ENCODE data around the gene PLA2G6. TPM values are rescaled to one million over a fixed set of nuclear protein-coding genes. Genes with fewer than 3 reads are reported as not detected.
"Not testable (repeated sequence)": the region's sequence is repeated elsewhere in the genome, so short reads cannot be mapped to it uniquely, and the experiment has no call there.

Gene PLA2G6
- total and polyA plus RNA-seq, 2 of the 8 experiments (the other 6 are each of a cell fraction or from before 2014, with no cell fraction given): 13.2 to 21.0 TPM

DNA sequence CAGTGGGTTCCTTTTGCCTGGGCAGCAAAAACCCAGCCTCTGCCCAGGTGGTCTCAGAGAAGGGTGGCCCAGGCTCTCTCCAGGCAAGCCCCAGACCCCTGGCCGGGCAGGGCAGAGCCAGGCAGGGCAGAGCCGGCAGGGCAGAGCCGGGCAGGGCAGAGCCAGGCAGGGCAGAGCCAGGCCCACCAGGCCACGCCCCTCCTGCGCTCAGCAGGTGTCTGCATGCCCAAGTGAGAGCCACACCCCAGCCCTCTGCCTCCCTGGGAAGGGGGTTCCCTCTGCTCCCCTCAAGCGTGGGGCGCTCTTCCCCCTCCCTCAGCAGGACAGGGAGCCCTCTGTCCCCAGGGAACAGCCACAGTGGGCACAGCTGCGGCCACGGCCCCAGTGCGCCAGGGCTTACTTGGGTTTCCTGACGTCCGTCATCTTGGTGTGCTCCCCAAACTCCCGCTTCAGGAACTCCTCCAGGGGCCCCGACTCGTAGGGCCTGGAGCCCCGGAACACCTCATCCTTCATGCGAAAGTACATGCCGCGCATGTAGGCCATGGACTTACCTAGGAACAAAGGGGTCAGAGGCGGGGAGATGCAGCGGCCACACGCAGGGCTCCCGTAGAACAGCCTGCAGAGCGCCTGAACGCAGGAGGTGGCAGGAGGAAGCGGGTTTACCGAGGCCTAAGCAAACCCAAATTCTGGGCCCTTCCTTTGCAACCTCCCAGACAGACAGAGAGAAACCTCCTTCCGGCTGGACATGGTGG lies 61.1 kb downstream of the PLA2G6 start (continued):
- TF ChIP-seq JUND (IDR thresholded peaks at IDR 0.05; ENCODE audit: low read length) (no peak), RAD21 (IDR thresholded peaks at IDR 0.05 in 1 of 2, conservative IDR thresholded peaks at IDR 0.05 in 1 of 2; ENCODE audit: low read depth in 2 of 2, low read length in 2 of 2) (no peak), KDM5A (IDR thresholded peaks at IDR 0.05; ENCODE audit: low read length) (no peak), NANOG (IDR thresholded peaks at IDR 0.05; ENCODE audit: insufficient read depth, low read depth, low read length, poor library complexity, severe bottlenecking) (no peak), NRF1 (IDR thresholded peaks at IDR 0.05; ENCODE audit: low read depth, low read length) (no peak)

DNA sequence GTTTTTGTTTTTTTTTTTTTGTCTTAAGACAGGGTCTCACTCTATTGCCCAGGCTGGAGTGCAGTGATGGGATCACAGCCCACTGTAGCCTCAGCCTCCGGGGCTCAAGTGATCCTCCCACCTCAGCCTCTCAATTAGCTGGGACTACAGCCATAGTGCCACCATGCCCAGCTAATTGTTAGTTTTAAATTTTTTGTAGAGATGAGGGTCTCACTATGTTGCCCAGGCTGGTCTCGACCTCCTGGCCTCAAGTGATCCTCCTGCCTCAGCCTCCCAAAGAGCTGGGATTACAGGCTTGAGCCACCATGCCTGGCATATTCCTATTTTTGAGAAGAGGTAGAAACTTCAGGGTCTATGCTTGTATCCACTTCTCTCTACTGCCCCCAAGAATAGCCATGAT lies 62.9 kb downstream of the PLA2G6 start:
- H2AFZ ChIP-seq (ENCODE audit: low read length); H2BK12ac ChIP-seq (ENCODE audit: low read depth, low read length); H3K79me1 ChIP-seq (ENCODE audit: low read depth, low read length); H3K23me2 ChIP-seq (ENCODE audit: low read depth, low read length); H4K20me1 ChIP-seq (replicated peaks in 1 of 2; ENCODE audit: control insufficient read depth in 1 of 2, insufficient read depth in 2 of 2, low read length in 2 of 2); H3K36me3 ChIP-seq (ENCODE audit: control insufficient read depth in 2 of 4, insufficient read depth in 4 of 4, low read length in 3 of 4); H3K4me1 ChIP-seq (replicated peaks in 1 of 4; ENCODE audit: control insufficient read depth in 3 of 4, insufficient read depth in 4 of 4, low read length in 3 of 4); FAIRE-seq; H2BK120ac ChIP-seq (replicated peaks; ENCODE audit: low read depth, low read length); H3K9ac ChIP-seq (replicated peaks in 1 of 4; ENCODE audit: extremely low read depth in 1 of 4, low read depth in 3 of 4, low read length in 3 of 4); H3K4me2 ChIP-seq (ENCODE audit: insufficient read depth in 1 of 2, low read depth in 2 of 2, low read length in 2 of 2); H2AK5ac ChIP-seq (ENCODE audit: low read depth, low read length); H4K5ac ChIP-seq (ENCODE audit: insufficient read length, low read depth, low read length); H4K91ac ChIP-seq (replicated peaks; ENCODE audit: insufficient read length, low read length); H3K14ac ChIP-seq (ENCODE audit: insufficient read length); H3K27ac ChIP-seq (ENCODE audit: low read depth, low read length); H4K8ac ChIP-seq (ENCODE audit: extremely low read depth, insufficient read depth, low read length); H3K27me3 ChIP-seq (replicated peaks in 1 of 4; ENCODE audit: control insufficient read depth in 3 of 4, extremely low read depth in 1 of 4, insufficient read depth in 3 of 4, low read length in 3 of 4); H3K18ac ChIP-seq (ENCODE audit: extremely low read depth, low read length); H3K79me2 ChIP-seq (ENCODE audit: control insufficient read depth in 1 of 2, insufficient read depth in 2 of 2, low read length in 2 of 2); H2BK5ac ChIP-seq (ENCODE audit: low read depth, low read length); H3K4ac ChIP-seq (replicated peaks; ENCODE audit: insufficient read length, low read depth, low read length); H3K4me3 ChIP-seq (ENCODE audit: extremely low read depth in 1 of 4, insufficient read depth in 2 of 4, low read depth in 3 of 4, low read length in 4 of 4); H3K23ac ChIP-seq (ENCODE audit: insufficient read length); H3K56ac ChIP-seq (replicated peaks; ENCODE audit: insufficient read length, low read depth, low read length); POLR2A ChIA-PET (ENCODE audit: partially characterized antibody); H2BK15ac ChIP-seq (ENCODE audit: low read length); H3K9me3 ChIP-seq (ENCODE audit: insufficient read depth in 2 of 2, low read depth in 1 of 2, low read length in 1 of 2); H2BK20ac ChIP-seq (ENCODE audit: low read length); DNase-seq (ENCODE audit: low read depth in 1 of 2, low spot score in 2 of 2): not testable (repeated sequence)
- WGBS, 2 experiments (ENCODE audit: extremely low coverage in 1 of 2, insufficient coverage in 1 of 2, insufficient read length in 1 of 2, insufficient replicate concordance in 2 of 2, low coverage in 1 of 2, low lambda C conversion rate in 2 of 2, missing lambda C conversion rate in 1 of 2): 92% methylated on average over 2 of the region's 2 CpGs; no CpG with 5 or more reads in 1 of the 2 experiments
- CTCF ChIA-PET (ENCODE audit: partially characterized antibody): interaction anchor here (0.8 to 2.2 kb wide), 8 partner anchors 12 to 78 kb away, joined by 3 to 7 read pairs (median 3); no protein-coding TSS in a partner anchor
